ENCODE measurements around the gene RFX5. TPM values are rescaled to one million over a fixed set of nuclear protein-coding genes. Genes with fewer than 3 reads are reported as not detected.

RFX5 gene
- total RNA-seq, 1 experiment from 2014 or later, result 34.1 TPM

- H3K4me3 ChIP-seq (ENCODE audit: low read length), result peak within 1 kb of the TSS; percentile 72
- ChIA-PET POLR2A (ENCODE audit: unreplicated experiment) (interaction anchor here (0.5 to 1.1 kb wide), 9 partner anchors 13 to 1022 kb away, joined by 3 to 12 read pairs (median 6); partner anchors contain the start of gene CGN), CTCF (interaction anchor here (0.6 to 4.2 kb wide), 5 partner anchors 13 to 212 kb away, joined by 3 to 35 read pairs (median 5); no protein-coding TSS in a partner anchor)
Observed at GRCh38 chr1:151327223-151327902, 19.7 kb downstream of the RFX5 start, which contains the start of gene PI4KB. Gene PI4KB, minus strand, starts transcription at chr1:151327416. Its CDS starts 10,935 bp downstream, at chr1:151316481.

GRCh38 chr1:151326619-151327222, 20.3 kb downstream of the RFX5 start:
- no peaks in the 10 kb centered on the region for H3K9me2 ChIP-seq (replicated peaks; ENCODE audit: low read length)
- peak overlapping the region; percentile 34; the same call in 1 of the 2 replicates for H2AFZ ChIP-seq (ENCODE audit: low read length)
- intact Hi-C loops (cut with micrococcal nuclease), result loop anchor here (1.0 to 5.0 kb wide), 4 partner anchors 14 to 129 kb away; partner anchors contain the start of genes PIP5K1A and ZNF687
- peak; percentile 33 for DNase-seq
- no peaks in the 10 kb centered on the region for H3F3A ChIP-seq (ENCODE audit: low read length, unreplicated experiment)
- H3K4me3 ChIP-seq (ENCODE audit: low read length), result peak overlapping the region; percentile 72
- no peaks in the 10 kb centered on the region for H3K9me3 ChIP-seq (ENCODE audit: low read length)
- TF ChIP-seq EZH2 (IDR thresholded peaks at IDR 0.05; ENCODE audit: low read length, unreplicated experiment) (no peak), CTCF (conservative IDR thresholded peaks at IDR 0.05; ENCODE audit: low read depth, low read length) (no peak), EZH2phosphoT487 (IDR thresholded peaks at IDR 0.05; ENCODE audit: borderline replicate concordance, low read length) (no peak)
- H3K79me2 ChIP-seq (ENCODE audit: low read length), result peaks cover 55% of the 10 kb centered on the region
- ATAC-seq, result peak; percentile 18
- BruUV-seq (replicated peaks), result no TSS peak
- H4K20me1 ChIP-seq (ENCODE audit: low read length), result peaks cover 3% of the 10 kb centered on the region; the same call in 1 of the 2 replicates
- H3K4me2 ChIP-seq (ENCODE audit: low read length), result peak overlapping the region; percentile 98
- peak overlapping the region; percentile 85 for H3K27ac ChIP-seq (ENCODE audit: low read length)
- peak overlapping the region; percentile 92 for H3K9ac ChIP-seq (ENCODE audit: low read length)
- H3K27me3 ChIP-seq (ENCODE audit: low read length), result no peaks in the 10 kb centered on the region
- ChIA-PET CTCF (interaction anchor here (0.5 to 4.2 kb wide), 4 partner anchors 13 to 323 kb away, joined by 3 to 35 read pairs (median 4); no protein-coding TSS in a partner anchor), POLR2A (ENCODE audit: unreplicated experiment) (interaction anchor here (0.6 to 0.7 kb wide), 3 partner anchors 13 to 1021 kb away, joined by 3 to 12 read pairs (median 3); no protein-coding TSS in a partner anchor)
- peaks cover 20% of the 10 kb centered on the region for H3K36me3 ChIP-seq (ENCODE audit: low read depth, low read length)
- H3K4me1 ChIP-seq (ENCODE audit: insufficient read depth, low read length), result peaks cover 37% of the 10 kb centered on the region

More at GRCh38 chr1:151327223-151327902, 19.7 kb downstream of the RFX5 start, which contains the start of gene PI4KB:
- Histone ChIP-seq H3K9ac (ENCODE audit: low read length) (peak within 1 kb of the TSS; percentile 92), H2AFZ (ENCODE audit: low read length) (peak within 1 kb of the TSS; percentile 91), H3K27ac (ENCODE audit: low read length) (peak within 1 kb of the TSS; percentile 85), H3K27me3 (ENCODE audit: low read length) (no peaks in the 10 kb centered on the region), H3K79me2 (ENCODE audit: low read length) (peaks cover 49% of the 10 kb centered on the region), H3K36me3 (ENCODE audit: low read depth, low read length) (peaks cover 16% of the 10 kb centered on the region), H3F3A (ENCODE audit: low read length, unreplicated experiment) (no peaks in the 10 kb centered on the region), H3K4me2 (ENCODE audit: low read length) (peak within 1 kb of the TSS; percentile 98), H4K20me1 (ENCODE audit: low read length) (peaks cover 3% of the 10 kb centered on the region; the same call in 1 of the 2 replicates), H3K9me2 (replicated peaks; ENCODE audit: low read length) (no peaks in the 10 kb centered on the region), H3K9me3 (ENCODE audit: low read length) (no peaks in the 10 kb centered on the region), H3K4me1 (ENCODE audit: insufficient read depth, low read length) (peaks cover 37% of the 10 kb centered on the region)
- TF ChIP-seq CTCF (conservative IDR thresholded peaks at IDR 0.05; ENCODE audit: low read depth, low read length), result no peak
- ATAC-seq (peak; percentile 83), DNase-seq (peak; percentile 100)
- BruUV-seq (replicated peaks), result no TSS peak
- intact Hi-C loops (cut with micrococcal nuclease), result loop anchor here (1.0 to 5.0 kb wide), 4 partner anchors 13 to 130 kb away; partner anchors contain the start of genes PIP5K1A and ZNF687

All from PC-3 (cell line).